ENCODE results near the gene TERC. TPM values are rescaled to one million over a fixed set of nuclear protein-coding genes. Genes with fewer than 3 reads are reported as not detected.

TERC gene
- 100 to 1,000 TPM in 1 of 9 donors, 10 to 100 TPM in 4, 1 to 10 TPM in 4; 1.4 to 200 (median 30.8) TPM for total RNA-seq
- polyA plus RNA-seq = not detected
- long read RNA-seq, donor 1 = 0 reads
- long read RNA-seq, donor 2 = 0 reads
- long read RNA-seq, donor 3 = 0 reads
- long read RNA-seq, donor 4 = 0 reads
- long read RNA-seq, donor 5 = 0 reads
- long read RNA-seq, donor 6 = 0 reads
- long read RNA-seq, donor 7 = 0 reads
- long read RNA-seq, donor 8 = 0 reads
- long read RNA-seq, donor 9 = 0 reads
- long read RNA-seq, donor 10 = 0 reads

DNA sequence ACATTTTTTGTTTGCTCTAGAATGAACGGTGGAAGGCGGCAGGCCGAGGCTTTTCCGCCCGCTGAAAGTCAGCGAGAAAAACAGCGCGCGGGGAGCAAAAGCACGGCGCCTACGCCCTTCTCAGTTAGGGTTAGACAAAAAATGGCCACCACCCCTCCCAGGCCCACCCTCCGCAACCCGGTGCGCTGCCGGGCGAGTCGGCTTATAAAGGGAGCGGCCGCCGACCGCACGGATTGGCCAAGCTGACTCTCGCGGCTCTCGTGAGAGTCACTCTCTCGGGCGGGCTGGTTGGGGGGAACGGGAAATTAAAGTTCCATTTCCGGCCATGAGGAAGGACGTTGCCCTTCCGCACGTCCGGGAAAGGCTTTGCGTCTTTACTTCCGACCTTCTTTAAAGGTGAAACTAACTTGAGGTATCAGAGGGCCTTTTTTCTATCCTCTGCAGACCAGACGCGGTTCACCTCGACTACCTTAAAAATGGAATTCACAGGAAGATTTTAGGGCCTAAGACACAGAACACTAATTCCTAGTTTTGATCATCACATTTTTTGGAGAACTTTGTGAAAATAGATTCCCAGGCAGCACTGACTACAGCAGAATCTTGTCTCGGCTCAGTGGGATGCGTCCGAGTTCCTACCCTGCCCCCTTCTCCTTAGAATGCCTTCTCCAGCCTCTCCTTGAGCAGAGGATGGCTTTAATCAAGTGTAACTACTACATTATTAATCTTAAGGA is at the start of gene TERC:
Gene TERC (minus strand): TSS at position 179 of the 731 bp plus-strand sequence.
- H3K4me3 ChIP-seq = peak within 1 kb of the TSS; percentile 45 to 91 (median 50)
- DNase-seq = peak; percentile 86 to 97 (median 90)
- H3K27ac ChIP-seq = peak within 1 kb of the TSS; percentile 62 to 98 (median 92)
- no peaks in the 10 kb centered on the region for H3K9me3 ChIP-seq (replicated peaks in 1 of 3)
- intact Hi-C loops (cut with DNase I) = no loop called here
- peak; percentile 92 to 96 for TF ChIP-seq POLR2A (IDR thresholded peaks at IDR 0.05)
- TF ChIP-seq, protein P1, sequence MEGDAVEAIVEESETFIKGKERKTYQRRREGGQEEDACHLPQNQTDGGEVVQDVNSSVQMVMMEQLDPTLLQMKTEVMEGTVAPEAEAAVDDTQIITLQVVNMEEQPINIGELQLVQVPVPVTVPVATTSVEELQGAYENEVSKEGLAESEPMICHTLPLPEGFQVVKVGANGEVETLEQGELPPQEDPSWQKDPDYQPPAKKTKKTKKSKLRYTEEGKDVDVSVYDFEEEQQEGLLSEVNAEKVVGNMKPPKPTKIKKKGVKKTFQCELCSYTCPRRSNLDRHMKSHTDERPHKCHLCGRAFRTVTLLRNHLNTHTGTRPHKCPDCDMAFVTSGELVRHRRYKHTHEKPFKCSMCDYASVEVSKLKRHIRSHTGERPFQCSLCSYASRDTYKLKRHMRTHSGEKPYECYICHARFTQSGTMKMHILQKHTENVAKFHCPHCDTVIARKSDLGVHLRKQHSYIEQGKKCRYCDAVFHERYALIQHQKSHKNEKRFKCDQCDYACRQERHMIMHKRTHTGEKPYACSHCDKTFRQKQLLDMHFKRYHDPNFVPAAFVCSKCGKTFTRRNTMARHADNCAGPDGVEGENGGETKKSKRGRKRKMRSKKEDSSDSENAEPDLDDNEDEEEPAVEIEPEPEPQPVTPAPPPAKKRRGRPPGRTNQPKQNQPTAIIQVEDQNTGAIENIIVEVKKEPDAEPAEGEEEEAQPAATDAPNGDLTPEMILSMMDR (IDR thresholded peaks at IDR 0.05) = no peak
- no peaks in the 10 kb centered on the region for H3K36me3 ChIP-seq (replicated peaks in 1 of 2)
- H3K27me3 ChIP-seq = no peaks in the 10 kb centered on the region
- peaks cover 0 to 4% of the 10 kb centered on the region in 2 donors for H3K4me1 ChIP-seq (replicated peaks in 1 of 2)
- 15 to 34% (median 17%) methylated on average over 17 to 42 of the region's 42 CpGs for WGBS, 4 donors

DNA sequence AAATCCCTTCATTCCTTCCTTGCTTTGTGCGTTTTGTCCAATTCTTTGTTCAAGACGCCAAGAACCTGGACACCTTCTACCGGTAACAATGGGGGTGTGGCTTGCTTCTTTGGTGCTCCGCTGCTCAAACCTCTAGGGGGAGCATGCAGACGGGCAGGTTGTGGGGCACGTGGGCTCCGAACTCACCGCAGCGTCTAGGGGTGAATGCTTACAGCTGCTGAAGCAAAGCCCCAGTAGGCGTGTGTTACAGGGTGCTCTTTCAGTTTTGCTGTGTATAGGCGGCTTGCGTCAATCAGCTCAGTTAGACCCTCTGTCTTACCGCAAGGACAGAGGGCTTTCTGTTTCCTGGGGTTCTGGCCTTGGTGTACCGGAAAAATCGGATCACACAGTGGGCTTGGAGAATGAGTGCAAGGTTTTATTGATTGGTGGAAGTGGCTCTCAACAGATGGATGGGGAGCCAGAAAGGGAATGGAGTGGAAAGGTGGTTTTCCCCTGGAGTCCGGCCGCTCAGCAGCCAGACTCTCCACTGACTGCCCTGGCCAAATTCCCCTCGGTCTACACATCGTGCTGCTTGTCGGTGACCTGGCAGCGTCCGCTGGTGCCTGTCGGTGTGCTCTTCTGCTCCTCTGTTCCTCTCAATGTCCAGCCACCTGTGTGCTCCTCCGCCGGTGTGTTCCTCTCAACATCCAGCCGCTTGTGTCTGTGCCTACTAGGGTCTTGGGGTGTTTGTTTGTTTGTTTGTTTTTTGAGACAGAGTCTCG is 49.1 kb upstream of the TERC start:
- peak overlapping the region in 1 of 4 donors; percentile 59 for H3K4me3 ChIP-seq

DNA sequence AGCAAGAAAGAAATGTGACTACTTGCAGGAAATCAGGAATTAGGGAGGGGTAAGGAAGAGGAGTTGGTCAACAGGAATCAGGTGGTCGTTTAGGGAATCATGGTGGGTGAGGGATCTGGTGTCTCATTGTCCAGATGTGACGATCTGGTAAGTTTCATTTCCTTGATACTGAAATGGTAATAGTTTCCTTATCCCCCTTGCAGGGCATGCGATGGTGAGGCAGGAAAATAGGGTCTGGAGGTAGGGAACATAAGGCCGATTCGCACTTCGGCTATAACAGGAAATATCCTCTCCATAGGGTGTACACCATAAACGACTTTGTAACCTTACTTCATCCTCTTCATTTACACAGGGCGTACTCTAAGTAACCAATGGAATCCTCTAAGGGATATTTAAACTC is 48.4 kb upstream of the TERC start:
- WGBS, 4 donors = 57 to 66% (median 61%) methylated on average over 8 of the region's 8 CpGs

More for the DNA sequence above, 49.1 kb upstream of the TERC start:
- peaks cover 0 to 5% (median 0%) of the 10 kb centered on the region in 3 donors for H3K9me3 ChIP-seq (replicated peaks in 1 of 3)
- no peak for TF ChIP-seq POLR2A (IDR thresholded peaks at IDR 0.05)
- TF ChIP-seq, protein P1 (IDR thresholded peaks at IDR 0.05) = peak in 2 of 6 experiments; percentile 12 to 24
- DNase-seq = peak in 2 of 7 donors; percentile 10 to 19
- no peaks in the 10 kb centered on the region for H3K27me3 ChIP-seq
- no peak overlapping the region for H3K27ac ChIP-seq
- no peaks in the 10 kb centered on the region for H3K36me3 ChIP-seq (replicated peaks in 1 of 2)
- peaks cover 3 to 9% of the 10 kb centered on the region in 2 donors for H3K4me1 ChIP-seq (replicated peaks in 1 of 2)
- WGBS, 4 donors = 60 to 73% (median 64%) methylated on average over 21 to 27 of the region's 27 CpGs
- intact Hi-C loops (cut with DNase I) = no loop called here

More for the DNA sequence above, 48.4 kb upstream of the TERC start:
- Histone ChIP-seq H3K27ac (no peak overlapping the region), H3K36me3 (replicated peaks in 1 of 2) (no peaks in the 10 kb centered on the region), H3K27me3 (no peaks in the 10 kb centered on the region), H3K9me3 (replicated peaks in 1 of 3) (peaks cover 0 to 5% (median 0%) of the 10 kb centered on the region in 3 donors), H3K4me3 (peak overlapping the region in 1 of 4 donors; percentile 59), H3K4me1 (replicated peaks in 1 of 2) (peaks cover 3 to 9% of the 10 kb centered on the region in 2 donors)
- intact Hi-C loops (cut with DNase I) = no loop called here
- DNase-seq = no peak
- TF ChIP-seq, protein P1 (IDR thresholded peaks at IDR 0.05) = no peak
- TF ChIP-seq POLR2A (IDR thresholded peaks at IDR 0.05) = no peak
